HEK293 (cell line): ENCODE measurements around the gene BMERB1.

Experiments used
- CTCF ChIA-PET: fragments of 350-600 bp; formaldehyde crosslinking; extraction: SDS; loops from one replicate; lab custom pipeline; 2021; ENCODE audit warnings: antibody characterized with exemption; lab: Yijun Ruan, JAX
- POLR2A ChIA-PET: fragments of 300-600 bp; formaldehyde crosslinking; extraction: SDS; loops from one replicate; lab custom pipeline; 2020; ENCODE audit warnings: antibody characterized with exemption, inconsistent platforms; lab: Yijun Ruan, JAX
- H3K27ac ChIP-seq: fragments of 200-500 bp; sonication (Bioruptor generic); 2 replicates; pipeline ENCODE4 v1.5.1; 2014; ENCODE audit warnings: low read depth, low read length, control low read depth, inconsistent platforms; ENCODE audit errors: extremely low read depth
- H3K36me3 ChIP-seq, 2 experiments: fragments of 200-500 bp in 1 of 2; sonication (Bioruptor generic) in 1 of 2; 1 replicate in 1 of 2; 2 replicates in 1 of 2; pipeline ENCODE4 v1.5.1; 2014 to 2017; ENCODE audit warnings: inconsistent platforms in 2 of 2, low read length in 2 of 2; ENCODE audit not compliant: control insufficient read depth in 2 of 2, insufficient read depth in 1 of 2
- H3K4me1 ChIP-seq: fragments of 200-500 bp; sonication (Bioruptor generic); 2 replicates; pipeline ENCODE4 v1.5.1; 2014; ENCODE audit warnings: mild to moderate bottlenecking, low read length, inconsistent platforms; ENCODE audit not compliant: control insufficient read depth, insufficient read depth
- H3K4me3 ChIP-seq: 2 replicates; pipeline ENCODE4 v1.5.1; 2011; ENCODE audit warnings: low read depth, mild to moderate bottlenecking, control low read depth, low read length, moderate library complexity
- H3K9me3 ChIP-seq: fragments of 200-500 bp; sonication (Bioruptor generic); 2 replicates; pipeline ENCODE4 v1.5.1; 2014; ENCODE audit warnings: low read depth, low read length, inconsistent platforms; ENCODE audit not compliant: control insufficient read depth, insufficient read depth
- GLI2 ChIP-seq: fragments of 450-650 bp; formaldehyde crosslinking; IDR thresholded peaks from 2 replicates; pipeline ENCODE4; 2017; ENCODE audit warnings: missing biosample characterization, missing genetic modification characterization, low read depth, borderline replicate concordance
- KLF10 ChIP-seq: fragments of 450-650 bp; IDR thresholded peaks from 2 replicates; pipeline ENCODE4 v1.5.1; 2018; ENCODE audit warnings: missing biosample characterization, mild to moderate bottlenecking, missing genetic modification characterization
- KLF9 ChIP-seq: fragments of 450-650 bp; formaldehyde crosslinking; IDR thresholded peaks from 2 replicates; pipeline ENCODE4 v1.5.1; 2016; ENCODE audit warnings: missing biosample characterization, missing genetic modification characterization, low read depth
- MZF1 ChIP-seq: fragments of 450-650 bp; formaldehyde crosslinking; IDR thresholded peaks from 2 replicates; pipeline ENCODE4 v1.5.1; 2017; ENCODE audit warnings: missing biosample characterization, missing genetic modification characterization, borderline replicate concordance
- SCRT2 ChIP-seq: fragments of 450-650 bp; formaldehyde crosslinking; IDR thresholded peaks from 2 replicates; pipeline ENCODE4 v1.5.1; 2016; ENCODE audit warnings: missing biosample characterization, missing genetic modification characterization
- YY2 ChIP-seq: fragments of 450-650 bp; formaldehyde crosslinking; IDR thresholded peaks from 2 replicates; pipeline ENCODE4 v1.5.1; 2016; ENCODE audit warnings: missing biosample characterization, missing genetic modification characterization
- ZBTB1 ChIP-seq: fragments of 450-650 bp; formaldehyde crosslinking; IDR thresholded peaks from 2 replicates; pipeline ENCODE4 v1.5.1; 2016; ENCODE audit warnings: missing biosample characterization, missing genetic modification characterization
- ZNF146 ChIP-seq: fragments of 450-650 bp; formaldehyde crosslinking; IDR thresholded peaks from 2 replicates; pipeline ENCODE4 v1.5.1; 2016; ENCODE audit warnings: missing biosample characterization, missing genetic modification characterization
- ZNF169 ChIP-seq: fragments of 450-650 bp; formaldehyde crosslinking; IDR thresholded peaks from 2 replicates; pipeline ENCODE4 v1.5.1; 2016; ENCODE audit warnings: missing biosample characterization, missing genetic modification characterization
- ZNF221 ChIP-seq: fragments of 450-650 bp; formaldehyde crosslinking; IDR thresholded peaks from 2 replicates; pipeline ENCODE4 v1.5.1; 2017; ENCODE audit warnings: missing biosample characterization, missing genetic modification characterization, borderline replicate concordance
- ZNF24 ChIP-seq: fragments of 450-650 bp; formaldehyde crosslinking; IDR thresholded peaks from 2 replicates; pipeline ENCODE4 v1.5.1; 2016; ENCODE audit warnings: missing biosample characterization, missing genetic modification characterization
- ZNF266 ChIP-seq: fragments of 450-650 bp; formaldehyde crosslinking; IDR thresholded peaks from 2 replicates; pipeline ENCODE4 v1.5.1; 2016; ENCODE audit warnings: missing biosample characterization, missing genetic modification characterization, low read depth
- ZNF311 ChIP-seq: fragments of 450-650 bp; formaldehyde crosslinking; IDR thresholded peaks from 2 replicates; pipeline ENCODE4 v1.5.1; 2017; ENCODE audit warnings: missing biosample characterization, missing genetic modification characterization, borderline replicate concordance
- ZNF324 ChIP-seq: fragments of 450-650 bp; formaldehyde crosslinking; IDR thresholded peaks from 2 replicates; pipeline ENCODE4 v1.5.1; 2016; ENCODE audit warnings: missing biosample characterization, missing genetic modification characterization
- ZNF350 ChIP-seq: fragments of 450-650 bp; formaldehyde crosslinking; IDR thresholded peaks from 2 replicates; pipeline ENCODE4 v1.5.0; 2017; ENCODE audit warnings: missing biosample characterization, mild to moderate bottlenecking, missing genetic modification characterization
- ZNF37A ChIP-seq: fragments of 450-650 bp; IDR thresholded peaks from 2 replicates; pipeline ENCODE4 v1.5.1; 2018; ENCODE audit warnings: missing biosample characterization, missing genetic modification characterization
- ZNF426 ChIP-seq: fragments of 450-650 bp; formaldehyde crosslinking; IDR thresholded peaks from 2 replicates; pipeline ENCODE4 v1.5.1; 2017; ENCODE audit warnings: missing biosample characterization, missing genetic modification characterization, mild to moderate bottlenecking, inconsistent platforms, moderate library complexity
- ZNF48 ChIP-seq: fragments of 450-650 bp; formaldehyde crosslinking; IDR thresholded peaks from 2 replicates; pipeline ENCODE4 v1.5.1; 2016; ENCODE audit warnings: missing biosample characterization, missing genetic modification characterization
- ZNF514 ChIP-seq: fragments of 450-650 bp; formaldehyde crosslinking; IDR thresholded peaks from 2 replicates; pipeline ENCODE4 v1.5.1; 2016; ENCODE audit warnings: missing biosample characterization, missing genetic modification characterization
- ZNF521 ChIP-seq: fragments of 450-650 bp; formaldehyde crosslinking; IDR thresholded peaks from 2 replicates; pipeline ENCODE4 v1.5.1; 2017; ENCODE audit warnings: missing biosample characterization, mild to moderate bottlenecking, missing genetic modification characterization
- ZNF596 ChIP-seq: fragments of 450-650 bp; IDR thresholded peaks from 2 replicates; pipeline ENCODE4 v1.5.0; 2018; ENCODE audit warnings: missing biosample characterization, mild to moderate bottlenecking, missing genetic modification characterization, moderate library complexity
- ZNF621 ChIP-seq: fragments of 450-650 bp; formaldehyde crosslinking; IDR thresholded peaks from 2 replicates; pipeline ENCODE4 v1.5.1; 2017; ENCODE audit warnings: missing biosample characterization, missing genetic modification characterization
- ZNF785 ChIP-seq: fragments of 450-650 bp; formaldehyde crosslinking; IDR thresholded peaks from 2 replicates; pipeline ENCODE4 v1.5.1; 2016; ENCODE audit warnings: missing biosample characterization, missing genetic modification characterization
- ZNF791 ChIP-seq: fragments of 450-650 bp; formaldehyde crosslinking; IDR thresholded peaks from 2 replicates; pipeline ENCODE4 v1.5.1; 2016; ENCODE audit warnings: missing biosample characterization, missing genetic modification characterization
- TF ChIP-seq, protein P1 (sequence below): fragments of 450-650 bp; formaldehyde crosslinking; IDR thresholded peaks from 2 replicates; pipeline ENCODE4 v1.5.1; 2016; ENCODE audit warnings: missing biosample characterization, missing genetic modification characterization
- TF ChIP-seq, protein P2 (sequence below): fragments of 450-650 bp; formaldehyde crosslinking; IDR thresholded peaks from 2 replicates; pipeline ENCODE4 v1.5.1; 2016; ENCODE audit warnings: missing biosample characterization, missing genetic modification characterization
- TF ChIP-seq, protein P3 (sequence below): fragments of 450-650 bp; formaldehyde crosslinking; IDR thresholded peaks from 2 replicates; pipeline ENCODE4 v1.5.1; 2016; ENCODE audit warnings: missing biosample characterization, missing genetic modification characterization
- TF ChIP-seq, protein P4 (sequence below): fragments of 450-650 bp; formaldehyde crosslinking; IDR thresholded peaks from 2 replicates; pipeline ENCODE4 v1.5.1; 2016; ENCODE audit warnings: missing biosample characterization, missing genetic modification characterization, low read depth

Gene BMERB1

DNA sequence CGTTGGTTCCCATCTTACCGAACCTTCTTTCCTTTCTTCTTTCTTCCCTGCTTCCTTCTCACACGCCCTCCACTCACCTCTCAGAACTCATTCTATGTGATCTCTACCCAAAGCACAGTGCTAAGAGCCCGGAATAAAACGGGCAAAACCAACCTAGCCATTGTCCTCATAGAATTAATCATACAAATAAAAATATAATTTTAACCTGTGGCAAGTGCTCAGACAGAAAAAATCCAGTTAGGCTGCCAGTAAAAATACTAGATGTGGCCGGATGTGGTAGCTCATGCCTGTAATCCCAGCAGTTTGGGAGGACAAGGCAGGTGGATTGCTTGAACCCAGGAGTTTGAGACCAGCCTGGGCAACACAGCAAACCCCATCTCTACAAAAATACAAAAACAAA is 27.0 kb downstream of the BMERB1 start:
- TF ChIP-seq GLI2 (tag by site-specific recombination) (no peak), ZNF324 (tag by site-specific recombination) (no peak), ZBTB1 (no peak), ZNF169 (no peak), ZNF426 (tag by site-specific recombination) (no peak), SCRT2 (no peak), ZNF24 (tag by site-specific recombination) (no peak), ZNF785 (tag by site-specific recombination) (no peak), ZNF521 (tag by site-specific recombination) (no peak), ZNF221 (no peak), KLF10 (tag by site-specific recombination) (no peak), ZNF146 (tag by site-specific recombination) (no peak), ZNF350 (tag by site-specific recombination) (no peak), ZNF791 (tag by site-specific recombination) (no peak)
- TF ChIP-seq, protein P1, sequence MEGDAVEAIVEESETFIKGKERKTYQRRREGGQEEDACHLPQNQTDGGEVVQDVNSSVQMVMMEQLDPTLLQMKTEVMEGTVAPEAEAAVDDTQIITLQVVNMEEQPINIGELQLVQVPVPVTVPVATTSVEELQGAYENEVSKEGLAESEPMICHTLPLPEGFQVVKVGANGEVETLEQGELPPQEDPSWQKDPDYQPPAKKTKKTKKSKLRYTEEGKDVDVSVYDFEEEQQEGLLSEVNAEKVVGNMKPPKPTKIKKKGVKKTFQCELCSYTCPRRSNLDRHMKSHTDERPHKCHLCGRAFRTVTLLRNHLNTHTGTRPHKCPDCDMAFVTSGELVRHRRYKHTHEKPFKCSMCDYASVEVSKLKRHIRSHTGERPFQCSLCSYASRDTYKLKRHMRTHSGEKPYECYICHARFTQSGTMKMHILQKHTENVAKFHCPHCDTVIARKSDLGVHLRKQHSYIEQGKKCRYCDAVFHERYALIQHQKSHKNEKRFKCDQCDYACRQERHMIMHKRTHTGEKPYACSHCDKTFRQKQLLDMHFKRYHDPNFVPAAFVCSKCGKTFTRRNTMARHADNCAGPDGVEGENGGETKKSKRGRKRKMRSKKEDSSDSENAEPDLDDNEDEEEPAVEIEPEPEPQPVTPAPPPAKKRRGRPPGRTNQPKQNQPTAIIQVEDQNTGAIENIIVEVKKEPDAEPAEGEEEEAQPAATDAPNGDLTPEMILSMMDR (tag by site-specific recombination) = no peak
- TF ChIP-seq, protein P2, sequence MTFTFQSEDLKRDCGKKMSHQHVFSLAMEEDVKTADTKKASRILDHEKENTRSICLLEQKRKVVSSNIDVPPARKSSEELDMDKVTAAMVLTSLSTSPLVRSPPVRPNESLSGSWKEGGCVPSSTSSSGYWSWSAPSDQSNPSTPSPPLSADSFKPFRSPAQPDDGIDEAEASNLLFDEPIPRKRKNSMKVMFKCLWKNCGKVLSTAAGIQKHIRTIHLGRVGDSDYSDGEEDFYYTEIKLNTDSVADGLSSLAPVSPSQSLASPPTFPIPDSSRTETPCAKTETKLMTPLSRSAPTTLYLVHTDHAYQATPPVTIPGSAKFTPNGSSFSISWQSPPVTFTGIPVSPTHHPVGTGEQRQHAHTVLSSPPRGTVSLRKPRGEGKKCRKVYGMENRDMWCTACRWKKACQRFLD (tag by site-specific recombination) = no peak
- TF ChIP-seq, protein P3, sequence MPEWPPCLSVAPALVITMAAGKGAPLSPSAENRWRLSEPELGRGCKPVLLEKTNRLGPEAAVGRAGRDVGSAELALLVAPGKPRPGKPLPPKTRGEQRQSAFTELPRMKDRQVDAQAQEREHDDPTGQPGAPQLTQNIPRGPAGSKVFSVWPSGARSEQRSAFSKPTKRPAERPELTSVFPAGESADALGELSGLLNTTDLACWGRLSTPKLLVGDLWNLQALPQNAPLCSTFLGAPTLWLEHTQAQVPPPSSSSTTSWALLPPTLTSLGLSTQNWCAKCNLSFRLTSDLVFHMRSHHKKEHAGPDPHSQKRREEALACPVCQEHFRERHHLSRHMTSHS (tag by site-specific recombination) = no peak
- TF ChIP-seq, protein P4, sequence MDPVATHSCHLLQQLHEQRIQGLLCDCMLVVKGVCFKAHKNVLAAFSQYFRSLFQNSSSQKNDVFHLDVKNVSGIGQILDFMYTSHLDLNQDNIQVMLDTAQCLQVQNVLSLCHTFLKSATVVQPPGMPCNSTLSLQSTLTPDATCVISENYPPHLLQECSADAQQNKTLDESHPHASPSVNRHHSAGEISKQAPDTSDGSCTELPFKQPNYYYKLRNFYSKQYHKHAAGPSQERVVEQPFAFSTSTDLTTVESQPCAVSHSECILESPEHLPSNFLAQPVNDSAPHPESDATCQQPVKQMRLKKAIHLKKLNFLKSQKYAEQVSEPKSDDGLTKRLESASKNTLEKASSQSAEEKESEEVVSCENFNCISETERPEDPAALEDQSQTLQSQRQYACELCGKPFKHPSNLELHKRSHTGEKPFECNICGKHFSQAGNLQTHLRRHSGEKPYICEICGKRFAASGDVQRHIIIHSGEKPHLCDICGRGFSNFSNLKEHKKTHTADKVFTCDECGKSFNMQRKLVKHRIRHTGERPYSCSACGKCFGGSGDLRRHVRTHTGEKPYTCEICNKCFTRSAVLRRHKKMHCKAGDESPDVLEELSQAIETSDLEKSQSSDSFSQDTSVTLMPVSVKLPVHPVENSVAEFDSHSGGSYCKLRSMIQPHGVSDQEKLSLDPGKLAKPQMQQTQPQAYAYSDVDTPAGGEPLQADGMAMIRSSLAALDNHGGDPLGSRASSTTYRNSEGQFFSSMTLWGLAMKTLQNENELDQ (tag by site-specific recombination) = no peak
- TF ChIP-seq, all 188 proteins: peak for 0
- CTCF ChIA-PET = interaction anchor here (0.7 kb wide), 1 partner anchor 22 kb away, joined by 4 read pairs; no protein-coding TSS in a partner anchor
- Histone ChIP-seq H3K4me3 (no peak overlapping the region), H3K27ac (no peak overlapping the region), H3K4me1 (no peaks in the 10 kb centered on the region), H3K9me3 (no peaks in the 10 kb centered on the region), H3K36me3 (no peaks in the 10 kb centered on the region)
- POLR2A ChIA-PET = no interaction called here

DNA sequence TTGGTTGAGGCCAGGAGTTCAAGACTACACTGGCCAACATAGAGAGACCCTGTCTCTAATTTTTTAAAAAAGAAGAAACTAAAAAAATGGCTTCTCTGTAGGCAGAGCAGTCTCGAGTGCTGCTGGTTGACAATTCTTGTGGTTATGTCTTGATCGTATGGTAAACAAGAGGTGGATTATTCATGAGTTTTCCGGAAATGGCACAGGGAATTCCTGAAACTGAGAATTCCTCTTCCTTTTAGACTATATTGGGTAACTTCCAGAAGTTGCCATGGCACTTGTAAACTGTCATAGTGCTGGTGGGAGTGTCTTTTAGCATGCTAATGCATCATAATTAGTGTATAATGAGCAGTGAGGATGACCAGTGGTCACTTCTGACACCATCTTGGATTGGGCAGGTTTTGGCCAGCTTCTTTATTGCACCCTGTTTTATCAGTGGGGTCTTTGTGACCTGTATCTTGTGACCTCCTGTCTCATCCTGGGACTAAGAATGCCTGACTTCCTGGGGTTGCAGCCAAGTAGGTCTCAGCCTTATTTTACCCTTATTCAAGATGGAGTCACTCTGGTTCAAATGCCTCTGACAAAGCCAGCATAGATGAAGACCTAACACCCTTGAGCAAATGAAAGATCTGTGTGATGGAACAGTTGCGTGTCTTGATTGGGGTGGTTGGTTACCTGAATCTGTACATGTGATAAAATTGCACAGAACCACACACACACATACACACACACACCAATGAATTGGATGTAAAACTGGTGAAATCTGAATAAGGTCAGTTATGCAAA is 30.2 kb downstream of the BMERB1 start:
- POLR2A ChIA-PET = no interaction called here
- TF ChIP-seq, protein P4 (tag by site-specific recombination) = no peak
- TF ChIP-seq ZNF596 (no peak), YY2 (no peak), ZNF514 (tag by site-specific recombination) (no peak), ZNF48 (tag by site-specific recombination) (no peak), KLF9 (tag by site-specific recombination) (no peak), ZNF266 (tag by site-specific recombination) (no peak), ZNF621 (no peak), MZF1 (tag by site-specific recombination) (no peak), ZNF37A (no peak), ZNF311 (tag by site-specific recombination) (no peak)

More for the DNA sequence above, 30.2 kb downstream of the BMERB1 start:
- CTCF ChIA-PET = interaction anchor here (1.0 kb wide), 1 partner anchor 392 kb away, joined by 5 read pairs; no protein-coding TSS in a partner anchor
- Histone ChIP-seq H3K36me3 (no peaks in the 10 kb centered on the region), H3K4me3 (no peak overlapping the region), H3K4me1 (no peaks in the 10 kb centered on the region), H3K27ac (no peak overlapping the region), H3K9me3 (no peaks in the 10 kb centered on the region)
